Vagina (tissue), 2 donors: ENCODE measurements around the gene SLC30A5. TPM values are rescaled to one million over a fixed set of nuclear protein-coding genes. Genes with fewer than 3 reads are reported as not detected.
"Not testable (repeated sequence)": the region's sequence is repeated elsewhere in the genome, so short reads cannot be mapped to it uniquely, and the experiment has no call there.

Experiments used
- DNase-seq, 2 donors: peaks; one replicate each; pipeline ENCODE4 v3.0.0-alpha.2; 2017; ENCODE audit errors: extremely low spot score in 2 of 2
- H3K27ac ChIP-seq: fragments of 200-600 bp; sonication (generic); one replicate; pipeline ENCODE4 v1.5.1; 2019
- H3K27me3 ChIP-seq: fragments of 200-600 bp; sonication (generic); one replicate; pipeline ENCODE4 v1.5.1; 2019
- H3K36me3 ChIP-seq, 2 donors: fragments of 200-600 bp; sonication (generic); one replicate each; pipeline ENCODE4 v1.5.1; 2017 to 2019
- H3K4me1 ChIP-seq: fragments of 200-600 bp; sonication (generic); one replicate; pipeline ENCODE4 v1.5.1; 2019
- H3K4me3 ChIP-seq, 2 donors: fragments of 200-600 bp; sonication (generic); 1 replicate in 1 of 2; 2 replicates in 1 of 2; pipeline ENCODE4 v1.5.1; 2016 to 2019
- H3K9me3 ChIP-seq: fragments of 200-600 bp; sonication (generic); one replicate; pipeline ENCODE4 v1.5.1; 2019
- POLR2A ChIP-seq, 2 donors: fragments of 450-650 bp; IDR thresholded peaks; one replicate each; pipeline ENCODE4 v1.6.1; 2017; ENCODE audit warnings: antibody characterized with exemption in 2 of 2, mild to moderate bottlenecking in 2 of 2, moderate library complexity in 2 of 2
- POLR2AphosphoS5 ChIP-seq, 2 donors: sonication (generic); formaldehyde crosslinking; IDR thresholded peaks; one replicate each; pipeline ENCODE4 v1.9.0; 2017; ENCODE audit warnings: antibody characterized with exemption in 2 of 2, mild to moderate bottlenecking in 2 of 2, low read depth in 1 of 2; ENCODE audit not compliant: insufficient read depth in 1 of 2
- intact Hi-C: fragments of 100-400 bp; cut with DNase I; formaldehyde crosslinking; loops from one replicate; pipeline ENCODE4 v1.15.1; 2023
- total RNA-seq: library from RNA; depleted of rRNA; stranded (reverse); fragments of >200 nt; gene quantifications from one replicate; pipeline ENCODE4 v1.2.3, GENCODE V29; 2016
- TF ChIP-seq, protein P1 (sequence below), 3 experiments: fragments of 450-650 bp in 2 of 3; fragments of 200-600 bp in 1 of 3; sonication (generic) in 1 of 3; IDR thresholded peaks; one replicate each; pipeline ENCODE4 v1.5.1; 2017 to 2019; ENCODE audit warnings: antibody characterized with exemption in 3 of 3, mild to moderate bottlenecking in 2 of 3, moderate library complexity in 2 of 3

SLC30A5 gene
- 62.6 TPM for total RNA-seq

GRCh38 chr5:69093771-69094482 is at the start of gene SLC30A5:
SLC30A5 (plus strand) TSS chr5:69094014; CDS start chr5:69094256, 242 bp downstream.
- peak within 1 kb of the TSS; percentile 87 to 94 for H3K4me3 ChIP-seq
- H3K9me3 ChIP-seq = no peaks in the 10 kb centered on the region
- no peaks in the 10 kb centered on the region for H3K36me3 ChIP-seq
- peaks cover 29% of the 10 kb centered on the region for H3K4me1 ChIP-seq
- H3K27me3 ChIP-seq = no peaks in the 10 kb centered on the region
- TF ChIP-seq, protein P1, sequence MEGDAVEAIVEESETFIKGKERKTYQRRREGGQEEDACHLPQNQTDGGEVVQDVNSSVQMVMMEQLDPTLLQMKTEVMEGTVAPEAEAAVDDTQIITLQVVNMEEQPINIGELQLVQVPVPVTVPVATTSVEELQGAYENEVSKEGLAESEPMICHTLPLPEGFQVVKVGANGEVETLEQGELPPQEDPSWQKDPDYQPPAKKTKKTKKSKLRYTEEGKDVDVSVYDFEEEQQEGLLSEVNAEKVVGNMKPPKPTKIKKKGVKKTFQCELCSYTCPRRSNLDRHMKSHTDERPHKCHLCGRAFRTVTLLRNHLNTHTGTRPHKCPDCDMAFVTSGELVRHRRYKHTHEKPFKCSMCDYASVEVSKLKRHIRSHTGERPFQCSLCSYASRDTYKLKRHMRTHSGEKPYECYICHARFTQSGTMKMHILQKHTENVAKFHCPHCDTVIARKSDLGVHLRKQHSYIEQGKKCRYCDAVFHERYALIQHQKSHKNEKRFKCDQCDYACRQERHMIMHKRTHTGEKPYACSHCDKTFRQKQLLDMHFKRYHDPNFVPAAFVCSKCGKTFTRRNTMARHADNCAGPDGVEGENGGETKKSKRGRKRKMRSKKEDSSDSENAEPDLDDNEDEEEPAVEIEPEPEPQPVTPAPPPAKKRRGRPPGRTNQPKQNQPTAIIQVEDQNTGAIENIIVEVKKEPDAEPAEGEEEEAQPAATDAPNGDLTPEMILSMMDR (IDR thresholded peaks at IDR 0.05) = peak; percentile 85 to 91 (median 91)
- peak; percentile 90 to 95 for TF ChIP-seq POLR2AphosphoS5 (IDR thresholded peaks at IDR 0.05; ENCODE audit: insufficient read depth in 1 of 2, low read depth in 1 of 2)
- TF ChIP-seq POLR2A (IDR thresholded peaks at IDR 0.05) = peak in 1 of 2 donors; percentile 65
- peak within 1 kb of the TSS; percentile 94 for H3K27ac ChIP-seq
- peak; percentile 99 for DNase-seq
- intact Hi-C loops = no loop called here

- H3K27ac ChIP-seq, intact Hi-C loops, H3K4me1 ChIP-seq, H3K36me3 ChIP-seq, H3K4me3 ChIP-seq, H3K27me3 ChIP-seq, DNase-seq, H3K9me3 ChIP-seq: not testable (repeated sequence)
These were observed 48.6 kb upstream of the SLC30A5 start for GRCh38 chr5:69045213-69045612.

GRCh38 chr5:69046375-69046957 is 47.3 kb upstream of the SLC30A5 start:
- no peaks in the 10 kb centered on the region for H3K27me3 ChIP-seq
- H3K36me3 ChIP-seq = no peaks in the 10 kb centered on the region
- H3K4me3 ChIP-seq = no peak overlapping the region
- no peak overlapping the region for H3K27ac ChIP-seq
- H3K4me1 ChIP-seq = no peaks in the 10 kb centered on the region
- intact Hi-C loops = no loop called here
- DNase-seq = no peak
- no peaks in the 10 kb centered on the region for H3K9me3 ChIP-seq
- TF ChIP-seq POLR2A (IDR thresholded peaks at IDR 0.05) = no peak

DNA sequence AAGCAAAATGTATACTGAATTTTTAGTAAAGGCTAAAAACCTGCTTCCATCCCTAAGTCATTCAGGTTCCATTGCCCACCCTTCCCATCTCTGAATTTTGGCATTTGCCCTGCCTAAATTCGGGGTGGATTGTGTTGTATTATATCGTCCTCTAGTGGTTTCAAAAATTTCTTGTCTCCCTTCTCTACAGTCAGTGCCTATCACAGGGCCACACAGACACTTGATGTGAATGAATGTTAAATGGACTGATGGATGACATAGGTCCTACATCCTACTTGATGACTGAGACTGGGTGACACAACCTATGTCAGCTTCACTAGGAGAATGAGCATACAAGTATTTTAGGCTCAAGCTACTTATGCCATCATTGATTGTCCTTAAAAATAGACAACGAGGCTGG is 45.6 kb upstream of the SLC30A5 start:
- DNase-seq = no peak
- intact Hi-C loops = no loop called here
- no peaks in the 10 kb centered on the region for H3K36me3 ChIP-seq
- no peaks in the 10 kb centered on the region for H3K4me1 ChIP-seq
- H3K9me3 ChIP-seq = no peaks in the 10 kb centered on the region
- H3K27ac ChIP-seq = no peak overlapping the region
- no peaks in the 10 kb centered on the region for H3K27me3 ChIP-seq
- H3K4me3 ChIP-seq = no peak overlapping the region
- TF ChIP-seq, protein P1 (IDR thresholded peaks at IDR 0.05) = peak in 1 of 3 experiments; percentile 44
- TF ChIP-seq POLR2AphosphoS5 (IDR thresholded peaks at IDR 0.05; ENCODE audit: insufficient read depth in 1 of 2, low read depth in 1 of 2) = no peak

DNA sequence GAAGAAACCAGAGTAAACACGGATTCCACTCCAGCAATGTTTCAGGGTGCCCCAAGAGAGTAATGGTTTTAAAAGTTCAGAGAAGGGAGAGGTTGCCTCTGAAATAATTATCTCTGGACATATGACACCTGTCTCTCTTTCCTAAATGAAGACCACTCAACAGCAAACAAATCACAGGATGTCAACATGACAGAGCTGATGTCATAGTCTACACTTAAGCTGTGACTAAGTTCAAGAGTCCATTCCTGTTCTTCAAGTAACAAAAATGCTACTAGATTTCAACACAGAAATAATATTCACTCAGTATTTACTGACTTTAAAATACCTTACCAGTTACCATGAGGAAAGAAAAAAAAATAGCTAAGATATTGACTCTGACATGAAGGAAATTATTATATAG is 44.7 kb upstream of the SLC30A5 start:
- no peaks in the 10 kb centered on the region for H3K9me3 ChIP-seq
- H3K4me3 ChIP-seq = no peak overlapping the region
- no peak overlapping the region for H3K27ac ChIP-seq
- intact Hi-C loops = no loop called here
- TF ChIP-seq, protein P1 (IDR thresholded peaks at IDR 0.05) = no peak
- TF ChIP-seq POLR2AphosphoS5 (IDR thresholded peaks at IDR 0.05; ENCODE audit: insufficient read depth in 1 of 2, low read depth in 1 of 2) = no peak
- no peak for TF ChIP-seq POLR2A (IDR thresholded peaks at IDR 0.05)
- no peak for DNase-seq
- H3K36me3 ChIP-seq = no peaks in the 10 kb centered on the region
- H3K4me1 ChIP-seq = no peaks in the 10 kb centered on the region
- H3K27me3 ChIP-seq = no peaks in the 10 kb centered on the region

DNA sequence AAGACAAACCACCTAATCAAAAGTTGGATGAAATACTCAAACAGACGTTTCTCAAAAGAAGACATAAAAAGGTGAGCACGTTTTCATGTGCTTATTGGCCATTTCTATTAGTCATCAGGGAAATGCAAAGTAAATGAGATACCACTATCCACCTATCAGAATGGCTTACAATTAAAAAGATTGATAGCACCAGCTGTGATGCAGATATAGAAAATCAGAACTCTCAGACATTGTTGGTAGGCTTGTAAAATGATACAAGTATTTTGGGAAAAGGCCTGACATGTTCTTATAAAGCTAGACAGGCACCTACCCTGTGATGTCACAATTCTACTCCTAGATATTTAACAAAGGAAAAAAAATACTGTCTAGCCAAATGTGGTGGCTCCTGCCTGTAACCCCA is 44.0 kb upstream of the SLC30A5 start:
- Histone ChIP-seq H3K27me3 (no peaks in the 10 kb centered on the region), H3K27ac (no peak overlapping the region), H3K4me1 (no peaks in the 10 kb centered on the region), H3K36me3 (no peaks in the 10 kb centered on the region), H3K4me3 (no peak overlapping the region), H3K9me3 (no peaks in the 10 kb centered on the region)
- intact Hi-C loops = no loop called here
- TF ChIP-seq, protein P1 (IDR thresholded peaks at IDR 0.05) = no peak
- TF ChIP-seq POLR2A (IDR thresholded peaks at IDR 0.05) = no peak
- DNase-seq = no peak
